ENCODE results near the gene ZNF827. TPM values are rescaled to one million over a fixed set of nuclear protein-coding genes. Genes with fewer than 3 reads are reported as not detected.

The ZNF827 gene
- total RNA-seq, 1 experiment from 2014 or later, result 9.8 TPM

GRCh38 chr4:145927030-145927429, 11.6 kb downstream of the ZNF827 start:
- ChIA-PET POLR2A (ENCODE audit: unreplicated experiment) (no interaction called here), CTCF (no interaction called here)
- no peak for ATAC-seq
- H3K36me3 ChIP-seq (ENCODE audit: low read depth, low read length), result no peaks in the 10 kb centered on the region
- intact Hi-C loops (cut with micrococcal nuclease), result no loop called here
- peaks cover 61% of the 10 kb centered on the region for H3K79me2 ChIP-seq (ENCODE audit: low read length)
- no peaks in the 10 kb centered on the region for H3K9me2 ChIP-seq (replicated peaks; ENCODE audit: low read length)
- no peaks in the 10 kb centered on the region for H3K9me3 ChIP-seq (ENCODE audit: low read length)
- H4K20me1 ChIP-seq (ENCODE audit: low read length), result no peaks in the 10 kb centered on the region
- H3K27me3 ChIP-seq (ENCODE audit: low read length), result no peaks in the 10 kb centered on the region
- BruUV-seq (replicated peaks), result no TSS peak
- TF ChIP-seq CTCF (conservative IDR thresholded peaks at IDR 0.05; ENCODE audit: low read depth, low read length), result no peak
- no peak for TF ChIP-seq EZH2phosphoT487 (IDR thresholded peaks at IDR 0.05; ENCODE audit: borderline replicate concordance, low read length)
- no peak for TF ChIP-seq EZH2 (IDR thresholded peaks at IDR 0.05; ENCODE audit: low read length, unreplicated experiment)
- no peak overlapping the region for H3K4me2 ChIP-seq (ENCODE audit: low read length)
- no peak overlapping the region for H3K4me3 ChIP-seq (ENCODE audit: low read length)
- H2AFZ ChIP-seq (ENCODE audit: low read length), result no peak overlapping the region
- DNase-seq, result no peak
- H3K4me1 ChIP-seq (ENCODE audit: insufficient read depth, low read length), result peaks cover 7% of the 10 kb centered on the region; the same call in 1 of the 2 replicates
- no peaks in the 10 kb centered on the region for H3F3A ChIP-seq (ENCODE audit: low read length, unreplicated experiment)
- H3K9ac ChIP-seq (ENCODE audit: low read length), result no peak overlapping the region
- no peak overlapping the region for H3K27ac ChIP-seq (ENCODE audit: low read length)

GRCh38 chr4:145921231-145921630, 17.4 kb downstream of the ZNF827 start:
- ChIA-PET POLR2A (ENCODE audit: unreplicated experiment) (no interaction called here), CTCF (no interaction called here)
- BruUV-seq (replicated peaks), result no TSS peak
- Histone ChIP-seq H3K9ac (ENCODE audit: low read length) (no peak overlapping the region), H4K20me1 (ENCODE audit: low read length) (0 out of 2 replicates have a peak, but pooled peaks cover 5% of the 10 kb centered on the region), H3K36me3 (ENCODE audit: low read depth, low read length) (no peaks in the 10 kb centered on the region), H2AFZ (ENCODE audit: low read length) (no peak overlapping the region), H3K4me1 (ENCODE audit: insufficient read depth, low read length) (no peaks in the 10 kb centered on the region), H3K4me3 (ENCODE audit: low read length) (no peak overlapping the region), H3K9me3 (ENCODE audit: low read length) (no peaks in the 10 kb centered on the region), H3K4me2 (ENCODE audit: low read length) (no peak overlapping the region), H3F3A (ENCODE audit: low read length, unreplicated experiment) (no peaks in the 10 kb centered on the region), H3K27ac (ENCODE audit: low read length) (no peak overlapping the region), H3K79me2 (ENCODE audit: low read length) (peaks cover 9% of the 10 kb centered on the region), H3K27me3 (ENCODE audit: low read length) (no peaks in the 10 kb centered on the region), H3K9me2 (replicated peaks; ENCODE audit: low read length) (no peaks in the 10 kb centered on the region)
- DNase-seq (no peak), ATAC-seq (no peak)
- intact Hi-C loops (cut with micrococcal nuclease), result no loop called here
- TF ChIP-seq EZH2 (IDR thresholded peaks at IDR 0.05; ENCODE audit: low read length, unreplicated experiment) (no peak), EZH2phosphoT487 (IDR thresholded peaks at IDR 0.05; ENCODE audit: borderline replicate concordance, low read length) (no peak), CTCF (conservative IDR thresholded peaks at IDR 0.05; ENCODE audit: low read depth, low read length) (no peak)

DNA sequence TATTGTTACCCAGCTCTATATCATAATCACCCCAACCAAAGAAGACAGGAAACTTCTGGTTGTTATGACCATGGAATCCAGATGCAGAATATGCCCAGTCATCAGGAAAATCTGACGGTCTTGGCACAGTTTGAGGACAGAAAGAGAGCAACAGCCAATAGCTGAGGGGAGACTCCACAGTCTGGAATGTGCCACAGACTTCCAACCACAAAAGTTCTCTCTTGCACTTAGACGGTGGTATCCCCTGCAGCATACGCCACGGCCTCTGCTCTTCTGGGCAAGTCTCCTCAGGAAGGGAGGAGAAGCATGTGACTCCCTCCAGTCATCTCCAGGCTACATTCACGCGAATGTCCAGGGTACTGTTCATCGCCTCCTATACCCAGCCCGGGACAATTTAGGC, 18.4 kb downstream of the ZNF827 start:
- H3K27ac ChIP-seq (ENCODE audit: low read length), result no peak overlapping the region
- TF ChIP-seq CTCF (conservative IDR thresholded peaks at IDR 0.05; ENCODE audit: low read depth, low read length), result no peak
- TF ChIP-seq EZH2 (IDR thresholded peaks at IDR 0.05; ENCODE audit: low read length, unreplicated experiment), result no peak
- no peak for TF ChIP-seq EZH2phosphoT487 (IDR thresholded peaks at IDR 0.05; ENCODE audit: borderline replicate concordance, low read length)
- ChIA-PET POLR2A (ENCODE audit: unreplicated experiment) (no interaction called here), CTCF (no interaction called here)
- H3K4me3 ChIP-seq (ENCODE audit: low read length), result no peak overlapping the region
- H3K27me3 ChIP-seq (ENCODE audit: low read length), result no peaks in the 10 kb centered on the region
- ATAC-seq (no peak), DNase-seq (no peak)
- BruUV-seq (replicated peaks), result no TSS peak
- H2AFZ ChIP-seq (ENCODE audit: low read length), result no peak overlapping the region
- H3K36me3 ChIP-seq (ENCODE audit: low read depth, low read length), result no peaks in the 10 kb centered on the region
- no peak overlapping the region for H3K4me2 ChIP-seq (ENCODE audit: low read length)
- peaks cover under 1% of the 10 kb centered on the region; the same call in 1 of the 2 replicates for H3K79me2 ChIP-seq (ENCODE audit: low read length)
- no peaks in the 10 kb centered on the region for H3K4me1 ChIP-seq (ENCODE audit: insufficient read depth, low read length)
- intact Hi-C loops (cut with micrococcal nuclease), result no loop called here
- 0 out of 2 replicates have a peak, but pooled peaks cover 5% of the 10 kb centered on the region for H4K20me1 ChIP-seq (ENCODE audit: low read length)
- H3K9me3 ChIP-seq (ENCODE audit: low read length), result no peaks in the 10 kb centered on the region
- no peak overlapping the region for H3K9ac ChIP-seq (ENCODE audit: low read length)
- no peaks in the 10 kb centered on the region for H3K9me2 ChIP-seq (replicated peaks; ENCODE audit: low read length)
- no peaks in the 10 kb centered on the region for H3F3A ChIP-seq (ENCODE audit: low read length, unreplicated experiment)

All from PC-3 (cell line).